CD14-positive monocyte (primary cell): ENCODE data around the gene PWP1. TPM values are rescaled to one million over a fixed set of nuclear protein-coding genes. Genes with fewer than 3 reads are reported as not detected.

Experiments
- DNase-seq, 3 donors: peaks; one replicate each; pipeline ENCODE4 v3.0.0-alpha.2; 2011 to 2022
- H2AFZ ChIP-seq: 2 replicates; pipeline ENCODE4 v1.6.0; 2012; ENCODE audit warnings: mild to moderate bottlenecking, low read depth, low read length, inconsistent platforms; ENCODE audit not compliant: insufficient read depth, poor library complexity, severe bottlenecking
- H3K27ac ChIP-seq, 2 donors: 1 replicate in 1 of 2; 2 replicates in 1 of 2; pipeline ENCODE4 v1.5.1; 2012 to 2013; ENCODE audit warnings: low read length in 2 of 2, control low read depth in 1 of 2, inconsistent platforms in 1 of 2, low read depth in 1 of 2, mild to moderate bottlenecking in 1 of 2
- H3K27me3 ChIP-seq, 2 donors: one replicate each; pipeline versions ENCODE4 v1.6.0 to v1.6.1; 2011 to 2013; ENCODE audit warnings: low read length in 2 of 2; ENCODE audit not compliant: control insufficient read depth in 2 of 2, insufficient read depth in 2 of 2
- H3K36me3 ChIP-seq, 2 donors: replicated peaks in 1 of 2; 1 replicate in 1 of 2; 2 replicates in 1 of 2; pipeline versions ENCODE4 v1.5.1 to v1.6.1; 2012 to 2013; ENCODE audit warnings: low read length in 2 of 2, control low read depth in 1 of 2, inconsistent platforms in 1 of 2, mild to moderate bottlenecking in 1 of 2; ENCODE audit not compliant: insufficient read depth in 2 of 2, control insufficient read depth in 1 of 2
- H3K4me1 ChIP-seq, 2 donors: 1 replicate in 1 of 2; 2 replicates in 1 of 2; pipeline versions ENCODE4 v1.5.1 to v1.6.1; 2012 to 2013; ENCODE audit warnings: low read length in 2 of 2, control low read depth in 1 of 2, inconsistent platforms in 1 of 2, mild to moderate bottlenecking in 1 of 2, moderate library complexity in 1 of 2; ENCODE audit not compliant: insufficient read depth in 2 of 2, control insufficient read depth in 1 of 2
- H3K4me2 ChIP-seq: replicated peaks from 2 replicates; pipeline ENCODE3; 2012; ENCODE audit warnings: low read length, moderate library complexity, mild to moderate bottlenecking; ENCODE audit not compliant: poor library complexity, severe bottlenecking; ENCODE audit errors: extremely low read depth
- H3K4me3 ChIP-seq, 3 experiments: fragments of 200-600 bp in 1 of 3; sonication (generic) in 1 of 3; replicated peaks in 1 of 3; 1 replicate in 2 of 3; 2 replicates in 1 of 3; pipeline ENCODE4 v1.5.1; 2011 to 2013; ENCODE audit warnings: low read length in 3 of 3, mild to moderate bottlenecking in 3 of 3, control low read depth in 2 of 3, low read depth in 2 of 3, inconsistent platforms in 1 of 3, moderate library complexity in 1 of 3
- H3K79me2 ChIP-seq: 2 replicates; pipeline ENCODE4 v1.6.0; 2012; ENCODE audit warnings: mild to moderate bottlenecking, control low read depth, inconsistent platforms, low read length, moderate library complexity; ENCODE audit not compliant: insufficient read depth
- H3K9ac ChIP-seq: 2 replicates; pipeline ENCODE4 v1.6.0; 2017; ENCODE audit warnings: low read length, mild to moderate bottlenecking; ENCODE audit not compliant: insufficient read depth, poor library complexity, severe bottlenecking
- H3K9me3 ChIP-seq, 2 donors: replicated peaks in 1 of 2; 1 replicate in 1 of 2; 2 replicates in 1 of 2; pipeline versions ENCODE4 v1.5.1 to v1.6.1; 2012 to 2013; ENCODE audit warnings: low read length in 2 of 2, control low read depth in 1 of 2; ENCODE audit not compliant: control insufficient read depth in 1 of 2, insufficient read depth in 1 of 2
- H4K20me1 ChIP-seq: 2 replicates; pipeline ENCODE4 v1.6.0; 2012; ENCODE audit warnings: mild to moderate bottlenecking, low read length, control low read depth, moderate library complexity; ENCODE audit not compliant: insufficient read depth
- H3K27ac Mint-ChIP-seq, 7 donors: one replicate each; pipeline ENCODE4 v1.8.0; 2020; ENCODE audit warnings: mild to moderate bottlenecking in 7 of 7, mixed read lengths in 7 of 7, moderate library complexity in 6 of 7, inconsistent platforms in 2 of 7
- H3K27me3 Mint-ChIP-seq, 3 donors: one replicate each; pipeline ENCODE4 v1.8.0; 2021 to 2022; ENCODE audit warnings: low read depth in 3 of 3, mild to moderate bottlenecking in 3 of 3, mixed read lengths in 3 of 3, moderate library complexity in 3 of 3, inconsistent platforms in 1 of 3
- H3K36me3 Mint-ChIP-seq, 2 donors: one replicate each; pipeline ENCODE4 v1.8.0; 2020; ENCODE audit warnings: mixed read lengths in 2 of 2, inconsistent platforms in 1 of 2, mild to moderate bottlenecking in 1 of 2
- H3K4me1 Mint-ChIP-seq: one replicate; pipeline ENCODE4 v1.8.0; 2020; ENCODE audit warnings: mild to moderate bottlenecking, mixed read lengths
- H3K4me3 Mint-ChIP-seq, 2 donors: one replicate each; pipeline ENCODE4 v1.8.0; 2020; ENCODE audit warnings: mild to moderate bottlenecking in 2 of 2, mixed read lengths in 2 of 2, moderate library complexity in 1 of 2
- H3K9me3 Mint-ChIP-seq, 7 donors: one replicate each; pipeline ENCODE4 v1.8.0; 2020 to 2022; ENCODE audit warnings: mixed read lengths in 7 of 7, mild to moderate bottlenecking in 6 of 7, moderate library complexity in 6 of 7, inconsistent platforms in 2 of 7
- CTCF ChIP-seq: fragments of 200-600 bp; IDR thresholded peaks from one replicate; pipeline ENCODE4 v1.8.0; 2022; ENCODE audit warnings: antibody characterized with exemption, mild to moderate bottlenecking
- WGBS: methylation state at CpG from one replicate; pipeline ENCODE4 v1.1.5; 2013; ENCODE audit warnings: missing lambda C conversion rate; ENCODE audit not compliant: insufficient coverage; 5-methylcytosine and 5-hydroxymethylcytosine counted together
- intact Hi-C, 2 donors: fragments of 100-400 bp; cut with micrococcal nuclease; formaldehyde crosslinking; loops; one replicate each; pipeline versions ENCODE4 v1.15.0 to v1.15.1; 2023
- polyA plus RNA-seq, 3 donors: library from polyadenylated mRNA; depleted of rRNA in 1 of 3; unstranded in 2 of 3; stranded (reverse) in 1 of 3; fragments of 300-500 nt in 2 of 3; fragments of >200 nt in 1 of 3; fragmentation: Illumina TruSeq in 2 of 3; gene quantifications; 1 replicate in 2 of 3; 2 replicates in 1 of 3; pipeline ENCODE4 v1.2.3, GENCODE V29; 2012 to 2021

The PWP1 gene
- polyA plus RNA-seq, 3 donors, result 27.1 to 29.1 (median 28.0) TPM

- Mint-ChIP-seq H3K4me1 (peaks cover 11% of the 10 kb centered on the region), H3K4me3 (no peak overlapping the region), H3K9me3 (no peaks in the 10 kb centered on the region), H3K36me3 (no peaks in the 10 kb centered on the region), H3K27ac (no peak overlapping the region), H3K27me3 (peaks cover 4 to 12% (median 7%) of the 10 kb centered on the region in 3 donors)
- Histone ChIP-seq H4K20me1 (no peaks in the 10 kb centered on the region), H3K79me2 (peaks cover 8% of the 10 kb centered on the region), H3K9me3 (no peaks in the 10 kb centered on the region), H3K4me2 (no peak overlapping the region), H3K4me1 (peaks cover 12 to 15% of the 10 kb centered on the region in 2 donors), H3K9ac (no peak overlapping the region), H3K4me3 (no peak overlapping the region), H3K27ac (no peak overlapping the region), H3K36me3 (no peaks in the 10 kb centered on the region), H3K27me3 (no peaks in the 10 kb centered on the region), H2AFZ (no peak overlapping the region)
- intact Hi-C loops, result no loop called here
- TF ChIP-seq CTCF, result no peak
- WGBS, result 100% methylated on average over 4 of the region's 5 CpGs
- no peak for DNase-seq
Observed at GRCh38 chr12:107681455-107681835, 4.2 kb upstream of the PWP1 start.

- H3K4me2 ChIP-seq, result no peak overlapping the region
- no peak overlapping the region for H3K9ac ChIP-seq
- no peak overlapping the region for H3K4me3 ChIP-seq
- H3K79me2 ChIP-seq, result peaks cover 15% of the 10 kb centered on the region
- no peak overlapping the region for H3K27ac ChIP-seq
- Mint-ChIP-seq H3K4me1 (peaks cover 16% of the 10 kb centered on the region), H3K36me3 (no peaks in the 10 kb centered on the region), H3K27ac (no peak overlapping the region), H3K9me3 (no peaks in the 10 kb centered on the region), H3K4me3 (no peak overlapping the region), H3K27me3 (peaks cover 2 to 12% (median 5%) of the 10 kb centered on the region in 3 donors)
- H4K20me1 ChIP-seq, result no peaks in the 10 kb centered on the region
- no peak overlapping the region for H2AFZ ChIP-seq
- peaks cover 15 to 19% of the 10 kb centered on the region in 2 donors for H3K4me1 ChIP-seq
- WGBS, result 91% methylated on average over 18 of the region's 19 CpGs
- no peak for TF ChIP-seq CTCF
- intact Hi-C loops, result no loop called here
- H3K9me3 ChIP-seq, result no peaks in the 10 kb centered on the region
- no peak for DNase-seq
- no peaks in the 10 kb centered on the region for H3K27me3 ChIP-seq
- no peaks in the 10 kb centered on the region for H3K36me3 ChIP-seq
Observed at GRCh38 chr12:107681836-107682820, 3.5 kb upstream of the PWP1 start.
